DMS79 treated with DMSO at 0.1 percent for 48 hours (cell line): ENCODE data around the gene PFN3.

Experiments used
- DNase-seq: peaks from one replicate; lab custom pipeline; 2025; lab: John Stamatoyannopoulos, UW

Gene PFN3, protein sequence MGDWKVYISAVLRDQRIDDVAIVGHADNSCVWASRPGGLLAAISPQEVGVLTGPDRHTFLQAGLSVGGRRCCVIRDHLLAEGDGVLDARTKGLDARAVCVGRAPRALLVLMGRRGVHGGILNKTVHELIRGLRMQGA

GRCh38 chr5:177399997-177400868 is at the start of gene PFN3:
TSS of gene PFN3 (minus strand) at chr5:177400661. CDS start at chr5:177400576, 85 bp downstream.
- DNase-seq: no peak

GRCh38 chr5:177449140-177450061 is 48.9 kb upstream of the PFN3 start:
- DNase-seq: no peak

- no peak for DNase-seq
Observed at GRCh38 chr5:177448244-177448950, 47.9 kb upstream of the PFN3 start.

DNA sequence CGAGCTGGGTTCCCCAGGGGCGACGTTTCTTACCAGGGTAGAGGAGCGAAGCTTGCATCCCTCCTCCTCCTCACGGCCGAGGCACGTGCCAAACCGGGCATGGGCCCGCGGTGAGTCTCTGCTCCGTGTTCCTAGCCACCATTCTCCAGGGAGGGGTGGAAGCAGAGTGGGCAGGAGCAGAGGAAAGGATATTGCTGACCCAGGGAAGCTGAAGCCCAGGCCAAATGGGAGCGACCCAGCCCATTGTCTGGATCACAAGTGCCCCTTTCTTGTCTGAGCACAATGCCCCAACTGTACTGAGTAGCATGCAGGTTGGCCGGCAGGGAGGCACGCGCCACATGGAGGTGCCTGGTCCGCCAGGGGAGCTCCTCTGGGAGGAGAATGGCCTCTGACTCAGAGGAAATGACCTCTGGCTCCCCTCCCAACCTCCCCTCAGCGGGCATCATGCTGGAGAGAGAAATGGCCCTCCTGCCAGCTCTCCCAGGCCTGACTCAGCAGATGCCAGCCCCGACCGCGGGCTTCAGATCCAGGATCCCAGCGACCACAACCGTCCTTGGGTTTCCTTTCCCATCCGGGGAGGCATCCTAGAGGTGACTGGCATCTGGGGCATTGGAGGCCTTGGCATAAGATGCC is 47.3 kb upstream of the PFN3 start:
- peak; percentile 7 for DNase-seq

DNA sequence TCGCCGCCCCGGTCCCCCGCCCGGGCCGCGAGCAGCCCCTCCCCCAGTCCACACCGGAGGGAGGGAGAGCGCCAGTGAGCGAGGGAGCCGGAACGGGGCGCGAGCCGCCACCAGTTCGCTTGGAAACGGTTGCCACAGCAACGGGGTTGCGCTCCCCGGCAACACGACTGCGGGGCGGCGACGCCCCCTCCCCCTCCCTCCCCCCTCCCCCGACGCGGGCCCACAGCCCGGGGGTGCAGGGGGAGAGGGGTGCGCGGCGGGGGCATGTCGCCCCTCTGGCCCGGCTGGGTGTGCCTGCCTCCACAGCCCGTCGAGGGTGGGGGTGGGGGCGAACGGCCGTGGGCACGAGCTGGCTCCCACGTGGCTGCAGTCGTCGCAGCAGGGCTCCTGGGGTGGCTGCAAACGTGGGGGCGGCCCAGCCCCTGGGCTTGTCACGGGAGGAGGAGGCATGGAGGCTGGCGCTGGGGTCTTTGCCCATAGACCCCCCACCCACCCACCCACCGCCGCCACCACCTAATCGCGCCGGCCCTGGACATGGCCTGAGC is 46.7 kb upstream of the PFN3 start:
- DNase-seq: peak; percentile 3

- peak; percentile 4 for DNase-seq
Observed at GRCh38 chr5:177446200-177447065, 46.0 kb upstream of the PFN3 start, which contains the start of gene PRR7. TSS of gene PRR7 (plus strand) at chr5:177446814. CDS start at chr5:177455068, 8,254 bp downstream.

DNA sequence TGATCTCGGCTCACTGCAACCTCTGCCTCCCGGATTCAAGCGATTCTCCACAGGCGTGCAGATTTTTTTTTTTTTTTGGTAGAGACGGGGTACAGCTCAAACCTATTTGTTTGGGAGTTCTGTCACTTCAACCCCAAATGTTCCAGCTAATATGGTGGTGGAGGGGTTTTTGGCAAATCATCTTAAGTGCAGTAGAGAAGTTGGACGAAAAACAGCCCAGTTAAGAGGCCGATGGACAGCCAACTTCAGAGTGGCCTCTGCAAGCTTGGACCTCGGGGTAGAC is 45.4 kb upstream of the PFN3 start:
- no peak for DNase-seq

GRCh38 chr5:177445052-177445916 is 44.8 kb upstream of the PFN3 start:
- no peak for DNase-seq

- no peak for DNase-seq
Observed at GRCh38 chr5:177444106-177445051, 43.9 kb upstream of the PFN3 start.

- no peak for DNase-seq
Observed at GRCh38 chr5:177443144-177443983, 42.9 kb upstream of the PFN3 start.

- DNase-seq: no peak
Observed at GRCh38 chr5:177442066-177442826, 41.8 kb upstream of the PFN3 start.

- no peak for DNase-seq
Observed at GRCh38 chr5:177440990-177441780, 40.7 kb upstream of the PFN3 start.

DNA sequence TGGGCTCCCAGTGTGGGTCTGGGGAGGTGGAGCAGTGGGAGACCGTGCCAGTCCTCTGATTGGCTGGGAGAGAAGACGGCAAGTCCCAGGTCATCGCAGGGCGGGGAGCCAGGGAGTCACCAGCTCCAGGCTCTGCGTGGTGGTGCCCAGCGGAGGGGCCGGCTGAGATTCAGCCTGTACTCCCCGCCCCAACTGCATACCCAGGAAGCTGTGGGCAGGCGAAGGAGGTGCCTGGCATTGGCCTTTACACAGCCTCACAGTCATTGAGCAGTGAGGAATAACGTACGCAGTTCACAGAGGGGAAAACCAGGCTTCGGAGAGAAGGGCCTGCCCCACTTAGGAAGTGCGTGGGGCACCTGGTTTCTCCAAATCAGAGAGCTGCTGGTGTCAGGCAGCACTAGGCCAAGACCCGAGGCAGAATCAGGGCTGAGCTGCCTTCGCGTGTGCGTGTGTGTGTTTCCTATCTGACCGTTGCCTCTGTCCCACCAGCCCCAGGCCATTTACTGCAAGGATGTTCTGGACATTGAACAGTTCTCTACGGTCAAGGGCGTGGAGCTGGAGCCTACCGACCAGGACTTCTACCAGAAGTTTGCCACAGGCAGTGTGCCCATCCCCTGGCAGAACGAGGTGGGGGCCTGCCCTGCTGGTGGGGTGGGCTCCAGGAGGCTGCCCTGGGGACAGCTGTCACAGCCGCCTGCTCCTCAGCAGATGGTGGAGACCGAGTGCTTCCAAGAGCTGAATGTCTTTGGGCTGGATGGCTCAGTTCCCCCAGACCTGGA is 39.9 kb upstream of the PFN3 start:
- DNase-seq: no peak

GRCh38 chr5:177439518-177440053 is 39.1 kb upstream of the PFN3 start:
- no peak for DNase-seq
